Lung (tissue), 12 donors: ENCODE results near the gene PRKCB. TPM values are rescaled to one million over a fixed set of nuclear protein-coding genes. Genes with fewer than 3 reads are reported as not detected.
"Not testable (repeated sequence)": the region's sequence is repeated elsewhere in the genome, so short reads cannot be mapped to it uniquely, and the experiment has no call there.

Experiments
- ATAC-seq: fragments of 200-7000 bp; cut with Tn5 transposase; one replicate; pipeline ENCODE4 v1.9.1; 2020; ENCODE audit warnings: moderate number of reproducible peaks; ENCODE audit not compliant: insufficient read depth, low FRiP score
- DNase-seq, 3 donors: peaks; one replicate each; pipeline ENCODE4 v3.0.0-alpha.2; 2013 to 2017
- H3K27ac ChIP-seq, 2 donors: one replicate each; pipeline ENCODE4 v1.5.1; 2013; ENCODE audit warnings: mild to moderate bottlenecking in 2 of 2, moderate library complexity in 2 of 2, control low read depth in 1 of 2, inconsistent platforms in 1 of 2, low read depth in 1 of 2, low read length in 1 of 2
- H3K27me3 ChIP-seq, 3 donors: one replicate each; pipeline ENCODE4 v1.5.1; 2013; ENCODE audit warnings: low read length in 2 of 3; ENCODE audit not compliant: control insufficient read depth in 3 of 3, insufficient read depth in 3 of 3
- H3K36me3 ChIP-seq, 4 donors: one replicate each; pipeline ENCODE4 v1.5.1; 2013; ENCODE audit warnings: low read length in 4 of 4, mild to moderate bottlenecking in 1 of 4, moderate library complexity in 1 of 4; ENCODE audit not compliant: control insufficient read depth in 4 of 4, insufficient read depth in 4 of 4
- H3K4me1 ChIP-seq, 5 donors: one replicate each; pipeline ENCODE4 v1.5.1; 2013; ENCODE audit warnings: low read length in 5 of 5, mild to moderate bottlenecking in 2 of 5, moderate library complexity in 1 of 5; ENCODE audit not compliant: control insufficient read depth in 5 of 5, insufficient read depth in 5 of 5
- H3K4me3 ChIP-seq: one replicate; pipeline ENCODE4 v1.5.1; 2013; ENCODE audit warnings: mild to moderate bottlenecking, control low read depth, moderate library complexity
- H3K9ac ChIP-seq, 2 donors: one replicate each; pipeline ENCODE4 v1.5.1; 2013; ENCODE audit warnings: low read length in 2 of 2, control low read depth in 1 of 2; ENCODE audit not compliant: insufficient read depth in 1 of 2
- H3K9me3 ChIP-seq, 4 donors: one replicate each; pipeline ENCODE4 v1.5.1; 2013; ENCODE audit warnings: low read length in 3 of 4, mild to moderate bottlenecking in 1 of 4, moderate library complexity in 1 of 4; ENCODE audit not compliant: control insufficient read depth in 4 of 4, insufficient read depth in 3 of 4
- WGBS, 2 donors: extraction: QIAGEN DNeasy Blood & Tissue Kit; methylation state at CpG; one replicate each; pipeline ENCODE4 v1.1.7; 2013; 5-methylcytosine and 5-hydroxymethylcytosine counted together
- polyA plus RNA-seq, 2 donors: library from polyadenylated mRNA; stranded (reverse); fragments of 200-250 nt; gene quantifications; one replicate each; pipeline ENCODE4 v1.2.1, GENCODE V29; 2013
- total RNA-seq, 2 donors: library from RNA; depleted of rRNA in 1 of 2; stranded (reverse); fragments of >200 nt in 1 of 2; gene quantifications; one replicate each; pipeline ENCODE4 v1.2.1, GENCODE V29; 2014 to 2021
- TF ChIP-seq, protein P1 (sequence below): IDR thresholded peaks from 2 replicates; pipeline ENCODE4 v1.5.1; 2012; ENCODE audit warnings: mild to moderate bottlenecking; ENCODE audit errors: control extremely low read depth, extremely low read depth
- donor health status: control.
- donor health status: control.
- donor health status: Bipolar disorder and iron deficiency.
- donor health status: healthy.
- donor health status: DM: yes; HTN: yes; CAD: no.

The PRKCB gene
- total and polyA plus RNA-seq, 4 donors: 2.5 to 46.4 (median 21.8) TPM

GRCh38 chr16:24235806-24236205, 400.0 kb downstream of the PRKCB start:
- H3K9me3 ChIP-seq: peaks cover 0 to 7% (median 3%) of the 10 kb centered on the region in 4 donors
- WGBS, 2 donors: 66 to 69% methylated on average over 2 of the region's 2 CpGs
- H3K36me3 ChIP-seq: no peaks in the 10 kb centered on the region
- H3K4me3 ChIP-seq: no peak overlapping the region
- TF ChIP-seq, protein P1, sequence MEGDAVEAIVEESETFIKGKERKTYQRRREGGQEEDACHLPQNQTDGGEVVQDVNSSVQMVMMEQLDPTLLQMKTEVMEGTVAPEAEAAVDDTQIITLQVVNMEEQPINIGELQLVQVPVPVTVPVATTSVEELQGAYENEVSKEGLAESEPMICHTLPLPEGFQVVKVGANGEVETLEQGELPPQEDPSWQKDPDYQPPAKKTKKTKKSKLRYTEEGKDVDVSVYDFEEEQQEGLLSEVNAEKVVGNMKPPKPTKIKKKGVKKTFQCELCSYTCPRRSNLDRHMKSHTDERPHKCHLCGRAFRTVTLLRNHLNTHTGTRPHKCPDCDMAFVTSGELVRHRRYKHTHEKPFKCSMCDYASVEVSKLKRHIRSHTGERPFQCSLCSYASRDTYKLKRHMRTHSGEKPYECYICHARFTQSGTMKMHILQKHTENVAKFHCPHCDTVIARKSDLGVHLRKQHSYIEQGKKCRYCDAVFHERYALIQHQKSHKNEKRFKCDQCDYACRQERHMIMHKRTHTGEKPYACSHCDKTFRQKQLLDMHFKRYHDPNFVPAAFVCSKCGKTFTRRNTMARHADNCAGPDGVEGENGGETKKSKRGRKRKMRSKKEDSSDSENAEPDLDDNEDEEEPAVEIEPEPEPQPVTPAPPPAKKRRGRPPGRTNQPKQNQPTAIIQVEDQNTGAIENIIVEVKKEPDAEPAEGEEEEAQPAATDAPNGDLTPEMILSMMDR: no peak
- H3K4me1 ChIP-seq: no peaks in the 10 kb centered on the region
- no peak overlapping the region for H3K27ac ChIP-seq
- H3K27me3 ChIP-seq: no peaks in the 10 kb centered on the region
- no peak overlapping the region for H3K9ac ChIP-seq
- DNase-seq (no peak), ATAC-seq (no peak)

DNA sequence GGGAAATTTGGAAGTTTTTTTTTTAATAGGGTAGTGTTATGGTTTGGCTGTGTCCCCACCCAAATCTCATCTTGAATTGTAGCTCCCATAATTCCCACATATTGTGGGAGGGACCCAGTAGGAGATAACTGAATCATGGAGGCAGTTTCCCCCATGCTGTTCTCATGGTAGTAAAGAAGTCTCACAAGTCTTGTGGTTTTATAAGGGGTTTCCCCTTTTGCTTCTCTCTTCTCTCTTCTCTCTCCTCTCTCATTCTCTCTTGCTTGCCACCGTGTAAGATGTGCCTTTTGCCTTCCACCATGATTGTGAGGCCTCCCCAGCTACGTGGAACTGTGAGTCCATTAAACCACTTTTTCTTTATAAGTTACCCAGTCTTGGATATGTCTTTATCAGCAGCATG, 403.1 kb downstream of the PRKCB start:
- H3K27me3 ChIP-seq, H3K9me3 ChIP-seq, H3K4me3 ChIP-seq, H3K27ac ChIP-seq, H3K36me3 ChIP-seq, H3K9ac ChIP-seq, ATAC-seq, H3K4me1 ChIP-seq, DNase-seq: not testable (repeated sequence)
- WGBS, 2 donors: 70 to 90% methylated on average over 2 of the region's 2 CpGs

DNA sequence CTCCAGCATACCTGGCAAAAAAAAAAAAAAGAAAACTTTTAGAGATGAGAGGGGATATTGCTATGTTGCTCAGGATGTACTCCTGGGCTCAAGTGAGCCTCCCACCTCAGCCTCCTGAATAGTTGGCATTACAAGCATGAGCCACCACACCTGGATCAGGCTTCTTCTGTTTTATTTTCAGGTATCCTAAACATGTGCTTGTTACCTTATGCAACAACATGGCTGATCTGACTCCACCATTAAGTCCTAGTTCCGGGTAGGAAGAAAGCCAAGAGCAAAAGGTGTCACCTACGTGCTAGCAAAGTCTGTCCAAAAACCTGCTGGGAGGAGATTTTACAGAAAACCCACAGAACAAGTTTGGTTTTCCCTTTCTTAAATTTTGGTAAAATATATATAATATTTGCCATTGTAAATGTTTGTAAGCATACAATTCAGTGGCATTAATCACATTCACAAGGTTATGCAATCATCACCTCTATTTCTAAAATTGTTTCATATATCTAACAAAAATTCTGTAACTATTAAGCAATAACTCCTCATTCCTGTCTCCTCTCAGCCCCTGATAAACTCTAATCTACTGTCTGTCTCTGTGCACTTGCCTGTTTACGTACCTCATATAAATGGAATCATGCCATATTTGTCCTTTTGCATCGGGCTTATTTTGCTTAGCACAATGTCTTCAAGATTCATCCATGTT, 411.3 kb downstream of the PRKCB start:
- no peaks in the 10 kb centered on the region for H3K27me3 ChIP-seq
- H3K36me3 ChIP-seq: no peaks in the 10 kb centered on the region
- H3K27ac ChIP-seq: no peak overlapping the region
- TF ChIP-seq, protein P1: no peak
- no peaks in the 10 kb centered on the region for H3K4me1 ChIP-seq
- no peak for ATAC-seq
- H3K4me3 ChIP-seq: no peak overlapping the region
- no peak for DNase-seq
- WGBS, 2 donors: 83 to 87% methylated on average over 4 of the region's 4 CpGs
- H3K9me3 ChIP-seq: no peaks in the 10 kb centered on the region
- no peak overlapping the region for H3K9ac ChIP-seq

- no peaks in the 10 kb centered on the region for H3K36me3 ChIP-seq
- DNase-seq (peak; percentile 35 to 73 (median 51)), ATAC-seq (no peak)
- no peak overlapping the region for H3K27ac ChIP-seq
- H3K9ac ChIP-seq: no peak overlapping the region
- H3K4me1 ChIP-seq: peaks cover 0 to 2% (median 0%) of the 10 kb centered on the region in 5 donors
- peaks cover 0 to 18% (median 14%) of the 10 kb centered on the region in 3 donors for H3K27me3 ChIP-seq
- 10 to 12% methylated on average over 7 of the region's 7 CpGs for WGBS, 2 donors
- TF ChIP-seq, protein P1: peak; percentile 25
- H3K9me3 ChIP-seq: peaks cover 0 to 1% (median 0%) of the 10 kb centered on the region in 4 donors
- no peak overlapping the region for H3K4me3 ChIP-seq
Observed at GRCh38 chr16:24253192-24253591, 417.4 kb downstream of the PRKCB start.
